PC-3 (cell line): ENCODE results near the gene MYH14. TPM values are rescaled to one million over a fixed set of nuclear protein-coding genes. Genes with fewer than 3 reads are reported as not detected.

ENCODE experiments used
- ATAC-seq: fragments of 200-7000 bp; cut with Tn5 transposase; 2 replicates; pipeline ENCODE4 v1.9.1; 2020; ENCODE audit warnings: mild to moderate bottlenecking, moderate library complexity
- BruUV-seq: library from RNA; stranded (reverse); fragments of 400-500 nt; replicated peaks from 2 replicates; lab custom pipeline; 2021; lab: Mats Ljungman, UMichigan
- CTCF ChIA-PET: fragments of 300-600 bp; sonication (Branson Sonifier 250); formaldehyde crosslinking; loops from one replicate; lab custom pipeline; 2022; ENCODE audit warnings: antibody characterized with exemption; lab: Charles Lee
- POLR2A ChIA-PET: fragments of 300-600 bp; sonication (Branson Sonifier 250); formaldehyde crosslinking; loops from one replicate; lab custom pipeline; 2022; ENCODE audit warnings: antibody characterized with exemption; ENCODE audit not compliant: unreplicated experiment; lab: Charles Lee
- DNase-seq: peaks from one replicate; pipeline ENCODE4 v3.0.0-alpha.2; 2015
- H2AFZ ChIP-seq: fragments of 300-600 bp; sonication (generic); 2 replicates; pipeline ENCODE4 v1.6.0; 2016; ENCODE audit warnings: antibody characterized with exemption, low read length
- H3F3A ChIP-seq: fragments of 300-600 bp; sonication (generic); one replicate; pipeline ENCODE4 v1.6.0; 2017; ENCODE audit warnings: antibody characterized with exemption, low read length, control low read depth, mild to moderate bottlenecking; ENCODE audit not compliant: unreplicated experiment
- H3K27ac ChIP-seq: fragments of 300-600 bp; sonication (generic); 2 replicates; pipeline ENCODE4 v1.5.1; 2016; ENCODE audit warnings: mild to moderate bottlenecking, low read length
- H3K27me3 ChIP-seq: fragments of 300-600 bp; sonication (generic); 2 replicates; pipeline ENCODE4 v1.6.1; 2016; ENCODE audit warnings: low read length, mixed read lengths
- H3K36me3 ChIP-seq: fragments of 300-600 bp; sonication (generic); 2 replicates; pipeline ENCODE4 v1.6.1; 2016; ENCODE audit warnings: low read depth, mixed run types, low read length, mixed read lengths
- H3K4me1 ChIP-seq: fragments of 300-600 bp; sonication (generic); 2 replicates; pipeline ENCODE4 v1.5.1; 2016; ENCODE audit warnings: low read length; ENCODE audit not compliant: insufficient read depth
- H3K4me2 ChIP-seq: fragments of 300-600 bp; sonication (generic); 2 replicates; pipeline ENCODE4 v1.6.0; 2016; ENCODE audit warnings: low read length
- H3K4me3 ChIP-seq: fragments of 300-600 bp; sonication (generic); 2 replicates; pipeline ENCODE4 v1.5.1; 2016; ENCODE audit warnings: mild to moderate bottlenecking, low read length, mixed read lengths
- H3K79me2 ChIP-seq: fragments of 300-600 bp; sonication (generic); 2 replicates; pipeline ENCODE4 v1.6.1; 2017; ENCODE audit warnings: low read length, mixed read lengths
- H3K9ac ChIP-seq: fragments of 300-600 bp; sonication (generic); 2 replicates; pipeline ENCODE4 v1.6.0; 2016; ENCODE audit warnings: mild to moderate bottlenecking, low read length
- H3K9me2 ChIP-seq: fragments of 300-600 bp; sonication (generic); replicated peaks from 2 replicates; pipeline ENCODE4 v1.6.1; 2016; ENCODE audit warnings: mixed run types, low read length, mixed read lengths
- H3K9me3 ChIP-seq: fragments of 300-600 bp; sonication (generic); 2 replicates; pipeline ENCODE4 v1.6.1; 2016; ENCODE audit warnings: low read length, mixed read lengths
- H4K20me1 ChIP-seq: fragments of 300-600 bp; sonication (generic); 2 replicates; pipeline ENCODE4 v1.6.1; 2016; ENCODE audit warnings: low read length, mixed read lengths
- EZH2 ChIP-seq: fragments of 300-600 bp; sonication (generic); IDR thresholded peaks from one replicate; pipeline ENCODE4 v1.6.1; 2017; ENCODE audit warnings: antibody characterized with exemption, mild to moderate bottlenecking, low read length; ENCODE audit not compliant: unreplicated experiment
- EZH2phosphoT487 ChIP-seq: fragments of 300-600 bp; sonication (generic); IDR thresholded peaks from 2 replicates; pipeline ENCODE4 v1.6.1; 2018; ENCODE audit warnings: mild to moderate bottlenecking, antibody characterized with exemption, low read length, borderline replicate concordance
- intact Hi-C: fragments of 100-400 bp; cut with micrococcal nuclease; formaldehyde crosslinking; loops from 2 replicates; pipeline ENCODE4 v1.9.0; 2023
- total RNA-seq: library from RNA; depleted of rRNA; stranded (reverse); fragments of >200 nt; gene quantifications from 2 replicates; pipeline ENCODE4 v1.2.3, GENCODE V29; 2014
- TF ChIP-seq, protein P1 (sequence below): fragments of 300-600 bp; sonication (generic); conservative IDR thresholded peaks from 2 replicates; pipeline ENCODE4 v1.5.1; 2017; ENCODE audit warnings: antibody characterized with exemption, low read depth, mild to moderate bottlenecking, low read length

MYH14 gene
- total RNA-seq, 1 experiment from 2014 or later: 20.2 TPM

DNA sequence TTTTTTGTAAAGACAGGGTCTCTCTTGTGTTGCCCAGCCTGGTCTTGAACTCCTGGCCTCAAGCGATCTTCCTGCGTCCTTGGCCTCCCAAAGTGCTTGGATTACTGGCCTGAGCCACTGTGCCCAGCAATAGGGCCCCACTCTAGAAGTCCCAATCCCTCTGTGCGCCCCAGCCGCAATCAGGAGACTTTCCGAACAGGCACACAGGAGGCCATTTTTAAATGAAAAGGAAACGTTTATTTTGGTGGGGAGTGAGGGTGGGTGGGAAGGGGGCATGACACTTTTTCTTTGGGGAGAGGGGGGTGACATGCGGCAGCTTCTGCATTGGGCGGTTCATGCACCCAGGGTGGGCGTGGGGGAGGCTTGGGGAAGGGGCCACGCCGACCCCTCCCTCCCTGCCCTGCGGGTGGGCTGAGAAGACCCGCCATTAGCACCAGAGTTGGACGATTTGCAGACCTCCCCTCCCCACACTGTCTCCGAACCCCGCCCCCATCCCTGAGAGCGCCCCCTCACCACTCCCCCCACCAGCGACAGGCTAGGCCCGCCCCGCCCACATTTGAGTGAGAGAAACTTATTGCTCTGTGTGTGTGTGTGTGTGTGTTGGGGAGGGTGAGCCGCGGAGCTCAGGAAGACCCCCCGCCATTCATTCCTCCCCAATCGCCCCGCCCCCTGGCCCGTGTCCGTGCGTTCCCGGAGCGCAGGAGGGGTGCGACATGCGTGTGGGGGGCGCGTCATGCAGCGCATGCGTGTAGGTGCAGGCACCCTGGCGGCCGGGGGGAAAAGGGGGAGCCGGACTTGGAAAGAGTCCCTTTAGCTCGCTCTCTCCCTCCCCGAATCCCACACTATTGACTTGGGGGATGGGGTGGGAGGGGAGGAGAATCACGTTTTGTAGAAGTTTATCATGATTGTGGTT lies 108.6 kb downstream of the MYH14 start:
- Histone ChIP-seq H3K27ac (no peak overlapping the region), H3K4me3 (peak overlapping the region; percentile 63), H3K4me2 (peak overlapping the region; percentile 77), H3K27me3 (peaks cover 27% of the 10 kb centered on the region), H3K4me1 (peaks cover 4% of the 10 kb centered on the region), H2AFZ (peak overlapping the region; percentile 44), H4K20me1 (no peaks in the 10 kb centered on the region), H3K36me3 (peaks cover 12% of the 10 kb centered on the region), H3K9me3 (no peaks in the 10 kb centered on the region), H3K79me2 (no peaks in the 10 kb centered on the region), H3K9me2 (no peaks in the 10 kb centered on the region), H3F3A (no peaks in the 10 kb centered on the region), H3K9ac (no peak overlapping the region)
- CTCF ChIA-PET: interaction anchor here (1.2 kb wide), 1 partner anchor 17 kb away, joined by 15 read pairs; the partner anchor contains the start of gene KCNC3
- TF ChIP-seq, protein P1, sequence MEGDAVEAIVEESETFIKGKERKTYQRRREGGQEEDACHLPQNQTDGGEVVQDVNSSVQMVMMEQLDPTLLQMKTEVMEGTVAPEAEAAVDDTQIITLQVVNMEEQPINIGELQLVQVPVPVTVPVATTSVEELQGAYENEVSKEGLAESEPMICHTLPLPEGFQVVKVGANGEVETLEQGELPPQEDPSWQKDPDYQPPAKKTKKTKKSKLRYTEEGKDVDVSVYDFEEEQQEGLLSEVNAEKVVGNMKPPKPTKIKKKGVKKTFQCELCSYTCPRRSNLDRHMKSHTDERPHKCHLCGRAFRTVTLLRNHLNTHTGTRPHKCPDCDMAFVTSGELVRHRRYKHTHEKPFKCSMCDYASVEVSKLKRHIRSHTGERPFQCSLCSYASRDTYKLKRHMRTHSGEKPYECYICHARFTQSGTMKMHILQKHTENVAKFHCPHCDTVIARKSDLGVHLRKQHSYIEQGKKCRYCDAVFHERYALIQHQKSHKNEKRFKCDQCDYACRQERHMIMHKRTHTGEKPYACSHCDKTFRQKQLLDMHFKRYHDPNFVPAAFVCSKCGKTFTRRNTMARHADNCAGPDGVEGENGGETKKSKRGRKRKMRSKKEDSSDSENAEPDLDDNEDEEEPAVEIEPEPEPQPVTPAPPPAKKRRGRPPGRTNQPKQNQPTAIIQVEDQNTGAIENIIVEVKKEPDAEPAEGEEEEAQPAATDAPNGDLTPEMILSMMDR: no peak
- TF ChIP-seq EZH2phosphoT487 (no peak), EZH2 (no peak)
- peak; percentile 56 for DNase-seq
- POLR2A ChIA-PET: no interaction called here
- BruUV-seq: no TSS peak
- intact Hi-C loops: no loop called here
- ATAC-seq: peak; percentile 51

DNA sequence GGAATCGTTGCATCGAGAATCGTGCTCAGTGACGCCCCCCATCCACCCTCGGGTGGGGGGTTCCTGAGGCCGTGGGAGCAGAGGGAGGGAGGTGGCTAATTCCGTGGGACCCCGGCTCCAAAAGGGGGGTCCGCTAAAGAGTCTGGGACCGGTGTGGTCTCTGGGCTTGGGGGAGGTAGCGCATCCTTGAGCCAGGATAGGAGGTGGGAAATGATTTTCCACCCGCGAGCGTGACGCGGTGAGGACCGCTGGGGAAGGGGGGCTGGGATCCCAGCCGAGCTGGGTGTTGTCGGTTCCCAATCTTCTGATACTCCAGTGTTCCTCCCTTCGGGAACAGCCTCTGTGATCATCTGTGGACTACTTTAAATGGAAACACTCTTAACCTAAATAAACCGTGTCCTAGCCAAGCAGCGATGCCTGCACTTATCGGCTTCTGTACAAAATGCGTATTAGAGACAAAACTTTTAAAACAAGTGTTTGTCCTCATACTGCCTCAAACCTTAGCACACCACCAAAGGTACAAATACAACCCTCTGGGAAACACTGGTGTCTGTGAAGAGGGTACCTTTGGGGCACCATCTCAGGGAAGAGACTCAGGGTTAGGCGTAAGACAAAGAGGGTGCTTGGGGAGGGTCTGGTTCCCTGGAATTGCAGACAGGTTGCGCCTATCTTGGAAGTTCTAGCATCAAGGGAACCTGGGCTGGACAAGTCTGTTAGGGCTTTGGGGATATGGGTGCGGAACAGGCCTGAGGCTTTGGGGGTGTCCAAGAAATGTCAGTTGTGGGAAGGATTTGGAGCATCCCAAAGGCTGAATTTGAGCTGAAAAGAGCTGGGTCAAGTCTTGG lies 109.8 kb downstream of the MYH14 start:
- Histone ChIP-seq H3K79me2 (no peaks in the 10 kb centered on the region), H3K27ac (no peak overlapping the region), H3K27me3 (peaks cover 27% of the 10 kb centered on the region), H2AFZ (no peak overlapping the region), H3F3A (no peaks in the 10 kb centered on the region), H3K4me1 (peaks cover 4% of the 10 kb centered on the region), H3K36me3 (peaks cover under 1% of the 10 kb centered on the region; the same call in 1 of the 2 replicates), H4K20me1 (no peaks in the 10 kb centered on the region), H3K9me3 (no peaks in the 10 kb centered on the region), H3K9ac (no peak overlapping the region), H3K4me3 (peak overlapping the region; percentile 63; the same call in 1 of the 2 replicates), H3K9me2 (no peaks in the 10 kb centered on the region), H3K4me2 (peak overlapping the region; percentile 77)
- TF ChIP-seq EZH2 (no peak), EZH2phosphoT487 (no peak)
- TF ChIP-seq, protein P1: no peak
- intact Hi-C loops: no loop called here
- DNase-seq (no peak), ATAC-seq (no peak)
- ChIA-PET CTCF (interaction anchor here (0.6 to 0.8 kb wide), 3 partner anchors 16 to 148 kb away, joined by 3 to 7 read pairs (median 3); partner anchors contain the start of gene KCNC3), POLR2A (no interaction called here)
- TSS peak; percentile 35 for BruUV-seq
